Endometrial microvascular endothelial cells (primary cell): Measurements from ENCODE around the gene ARAP1. TPM values are rescaled to one million over a fixed set of nuclear protein-coding genes. Genes with fewer than 3 reads are reported as not detected.

ENCODE experiments used
- in situ Hi-C: cut with HindIII; loops from 2 replicates; pipeline ENCODE4 v1.10.0; 2017; ENCODE audit warnings: low sequenced_read_pairs, low pct_unique_long_range_greater_than_20kb; ENCODE audit errors: inconsistent ontology term
- total RNA-seq: library from RNA; depleted of rRNA; stranded (reverse); fragments of >200 nt; gene quantifications from one replicate; pipeline ENCODE4 v1.2.3, GENCODE V29; 2015; ENCODE audit errors: inconsistent ontology term

Gene ARAP1
- total RNA-seq, 1 donor from 2014 or later, result 76.5 TPM

GRCh38 chr11:72639502-72640375, 112.5 kb downstream of the ARAP1 start:
- in situ Hi-C loops, result no loop called here

- in situ Hi-C loops, result no loop called here
Measured at GRCh38 chr11:72637926-72638325, 114.3 kb downstream of the ARAP1 start.

- in situ Hi-C loops, result no loop called here
Measured at GRCh38 chr11:72637198-72637597, 115.0 kb downstream of the ARAP1 start.

GRCh38 chr11:72636376-72636775, 115.8 kb downstream of the ARAP1 start:
- in situ Hi-C loops, result no loop called here

GRCh38 chr11:72635933-72636332, 116.3 kb downstream of the ARAP1 start:
- in situ Hi-C loops, result no loop called here

- in situ Hi-C loops, result no loop called here
Measured at GRCh38 chr11:72635309-72635915, 116.8 kb downstream of the ARAP1 start.

Other genes starting within 250 kb of the ARAP1 start
- gene PDE2A, start 78.0 kb downstream of the ARAP1 start, total RNA-seq, result 9.5 TPM
- 25.3 TPM for gene STARD10, start 41.6 kb upstream of the ARAP1 start, total RNA-seq
- gene ATG16L2, start 62.0 kb upstream of the ARAP1 start, total RNA-seq, result 8.8 TPM